IPS-18a (cell line): ENCODE data around the gene NDUFA11.

ENCODE experiments used
- H3K27ac ChIP-seq: one replicate; pipeline ENCODE4 v1.5.1; 2013; ENCODE audit warnings: low read length
- H3K27me3 ChIP-seq: one replicate; pipeline ENCODE4 v1.6.1; 2013; ENCODE audit warnings: mild to moderate bottlenecking, low read length; ENCODE audit not compliant: control insufficient read depth, insufficient read depth
- H3K36me3 ChIP-seq: one replicate; pipeline ENCODE4 v1.6.1; 2013; ENCODE audit warnings: low read depth, low read length; ENCODE audit not compliant: control insufficient read depth
- H3K4me1 ChIP-seq: one replicate; pipeline ENCODE4 v1.6.1; 2013; ENCODE audit warnings: low read depth, low read length; ENCODE audit not compliant: control insufficient read depth
- H3K4me3 ChIP-seq: one replicate; pipeline ENCODE4 v1.5.1; 2013; ENCODE audit warnings: low read length
- H3K9ac ChIP-seq: one replicate; pipeline ENCODE4 v1.6.1; 2013; ENCODE audit warnings: mild to moderate bottlenecking, low read length, moderate library complexity
- H3K9me3 ChIP-seq: one replicate; pipeline ENCODE4 v1.6.1; 2013; ENCODE audit warnings: low read depth, low read length; ENCODE audit not compliant: control insufficient read depth

The NDUFA11 gene

GRCh38 chr19:5929179-5929578 lies 25.6 kb upstream of the NDUFA11 start:
- H3K4me1 ChIP-seq: no peaks in the 10 kb centered on the region
- H3K9me3 ChIP-seq: no peaks in the 10 kb centered on the region
- no peak overlapping the region for H3K4me3 ChIP-seq
- peaks cover 68% of the 10 kb centered on the region for H3K36me3 ChIP-seq
- H3K9ac ChIP-seq: no peak overlapping the region
- H3K27ac ChIP-seq: no peak overlapping the region
- H3K27me3 ChIP-seq: no peaks in the 10 kb centered on the region

- Histone ChIP-seq H3K4me3 (no peak overlapping the region), H3K9ac (no peak overlapping the region), H3K4me1 (no peaks in the 10 kb centered on the region), H3K27ac (no peak overlapping the region), H3K27me3 (no peaks in the 10 kb centered on the region), H3K36me3 (peaks cover 83% of the 10 kb centered on the region), H3K9me3 (no peaks in the 10 kb centered on the region)
Measured at GRCh38 chr19:5927441-5927821, 23.8 kb upstream of the NDUFA11 start.

- H3K27ac ChIP-seq: no peak overlapping the region
- no peaks in the 10 kb centered on the region for H3K27me3 ChIP-seq
- H3K9ac ChIP-seq: no peak overlapping the region
- peaks cover 89% of the 10 kb centered on the region for H3K36me3 ChIP-seq
- H3K4me3 ChIP-seq: no peak overlapping the region
- no peaks in the 10 kb centered on the region for H3K9me3 ChIP-seq
- H3K4me1 ChIP-seq: no peaks in the 10 kb centered on the region
Measured at GRCh38 chr19:5926641-5927440, 23.3 kb upstream of the NDUFA11 start.

- no peaks in the 10 kb centered on the region for H3K9me3 ChIP-seq
- H3K4me3 ChIP-seq: no peak overlapping the region
- H3K27me3 ChIP-seq: no peaks in the 10 kb centered on the region
- H3K4me1 ChIP-seq: no peaks in the 10 kb centered on the region
- H3K27ac ChIP-seq: no peak overlapping the region
- H3K36me3 ChIP-seq: peaks cover 85% of the 10 kb centered on the region
- H3K9ac ChIP-seq: no peak overlapping the region
Measured at GRCh38 chr19:5925830-5926427, 22.3 kb upstream of the NDUFA11 start.

GRCh38 chr19:5923356-5923755 lies 19.8 kb upstream of the NDUFA11 start:
- H3K9ac ChIP-seq: no peak overlapping the region
- H3K27me3 ChIP-seq: no peaks in the 10 kb centered on the region
- H3K36me3 ChIP-seq: peaks cover 81% of the 10 kb centered on the region

GRCh38 chr19:5922161-5922545 lies 18.6 kb upstream of the NDUFA11 start:
- H3K36me3 ChIP-seq: peaks cover 78% of the 10 kb centered on the region

More at GRCh38 chr19:5923356-5923755, 19.8 kb upstream of the NDUFA11 start:
- no peaks in the 10 kb centered on the region for H3K4me1 ChIP-seq
- H3K4me3 ChIP-seq: no peak overlapping the region
- no peaks in the 10 kb centered on the region for H3K9me3 ChIP-seq
- no peak overlapping the region for H3K27ac ChIP-seq

GRCh38 chr19:5921516-5922160 lies 18.0 kb upstream of the NDUFA11 start:
- Histone ChIP-seq H3K4me3 (no peak overlapping the region), H3K4me1 (no peaks in the 10 kb centered on the region), H3K27me3 (no peaks in the 10 kb centered on the region), H3K27ac (no peak overlapping the region), H3K9ac (no peak overlapping the region), H3K9me3 (no peaks in the 10 kb centered on the region), H3K36me3 (peaks cover 78% of the 10 kb centered on the region)

More at GRCh38 chr19:5922161-5922545, 18.6 kb upstream of the NDUFA11 start:
- Histone ChIP-seq H3K4me1 (no peaks in the 10 kb centered on the region), H3K27ac (no peak overlapping the region), H3K27me3 (no peaks in the 10 kb centered on the region), H3K9me3 (no peaks in the 10 kb centered on the region), H3K9ac (no peak overlapping the region), H3K4me3 (no peak overlapping the region)

GRCh38 chr19:5918463-5919079 lies 15.0 kb upstream of the NDUFA11 start:
- Histone ChIP-seq H3K27me3 (no peaks in the 10 kb centered on the region), H3K36me3 (peaks cover 54% of the 10 kb centered on the region), H3K4me3 (no peak overlapping the region), H3K4me1 (no peaks in the 10 kb centered on the region), H3K9me3 (no peaks in the 10 kb centered on the region), H3K27ac (no peak overlapping the region), H3K9ac (no peak overlapping the region)

- no peak overlapping the region for H3K9ac ChIP-seq
Measured at GRCh38 chr19:5917431-5918107, 14.0 kb upstream of the NDUFA11 start.

GRCh38 chr19:5916181-5916708 lies 12.7 kb upstream of the NDUFA11 start:
- no peaks in the 10 kb centered on the region for H3K27me3 ChIP-seq
- H3K9ac ChIP-seq: no peak overlapping the region
- peaks cover 39% of the 10 kb centered on the region for H3K36me3 ChIP-seq

More at GRCh38 chr19:5917431-5918107, 14.0 kb upstream of the NDUFA11 start:
- Histone ChIP-seq H3K4me1 (no peaks in the 10 kb centered on the region), H3K27ac (no peak overlapping the region), H3K4me3 (no peak overlapping the region), H3K27me3 (no peaks in the 10 kb centered on the region), H3K36me3 (peaks cover 48% of the 10 kb centered on the region), H3K9me3 (no peaks in the 10 kb centered on the region)

GRCh38 chr19:5915782-5916165 lies 12.2 kb upstream of the NDUFA11 start:
- Histone ChIP-seq H3K27me3 (no peaks in the 10 kb centered on the region), H3K4me1 (no peaks in the 10 kb centered on the region), H3K9ac (no peak overlapping the region), H3K4me3 (no peak overlapping the region), H3K27ac (no peak overlapping the region), H3K36me3 (peaks cover 39% of the 10 kb centered on the region), H3K9me3 (no peaks in the 10 kb centered on the region)

More at GRCh38 chr19:5916181-5916708, 12.7 kb upstream of the NDUFA11 start:
- Histone ChIP-seq H3K9me3 (no peaks in the 10 kb centered on the region), H3K4me1 (no peaks in the 10 kb centered on the region), H3K4me3 (no peak overlapping the region), H3K27ac (no peak overlapping the region)
